ENCODE measurements around the gene B3GALT2. TPM values are rescaled to one million over a fixed set of nuclear protein-coding genes. Genes with fewer than 3 reads are reported as not detected.
A peak's percentile ranks its signal among the peaks of the same experiment; 100 is the strongest.

Gene B3GALT2
- total RNA-seq, 2 donors from 2014 or later = 0.33 to 0.52 TPM

DNA sequence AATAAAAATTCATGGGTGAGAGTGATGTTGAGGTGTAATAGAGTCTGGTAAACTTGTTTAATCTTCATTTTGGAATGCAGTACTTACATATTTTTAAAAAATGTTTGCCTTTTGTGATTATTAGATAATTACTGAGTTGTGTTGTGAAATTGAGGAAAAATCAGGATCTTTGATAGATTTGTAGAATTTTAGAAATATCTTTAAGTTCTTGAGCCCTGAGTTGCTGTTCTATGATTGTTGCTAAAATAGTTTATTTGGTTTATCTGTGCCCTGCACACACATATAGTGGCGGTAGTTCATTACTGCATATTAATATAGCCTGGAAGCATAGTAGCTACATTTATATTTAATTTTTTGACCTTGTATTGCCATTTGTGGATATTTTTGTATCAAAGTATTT lies 1.6 kb downstream of the B3GALT2 start:
- Histone ChIP-seq H3K27ac (no peak overlapping the region), H3K4me1 (peaks cover 49% of the 10 kb centered on the region), H3K9me3 (no peaks in the 10 kb centered on the region), H3K27me3 (no peaks in the 10 kb centered on the region), H3K4me3 (no peak overlapping the region), H3K36me3 (replicated peaks in 1 of 2; ENCODE audit: insufficient read depth in 1 of 2, low read depth in 2 of 2) (no peaks in the 10 kb centered on the region)
- DNase-seq (no peak), ATAC-seq (no peak)
- no peak for TF ChIP-seq POLR2A (IDR thresholded peaks at IDR 0.05)
- TF ChIP-seq CTCF (IDR thresholded peaks at IDR 0.05) = no peak
- intact Hi-C loops (cut with DNase I) = no loop called here
- WGBS, 2 donors = 81 to 88% methylated on average over 1 of the region's 1 CpG

- TF ChIP-seq CTCF (IDR thresholded peaks at IDR 0.05) (peak; percentile 48 to 83 (median 74)), POLR2A (IDR thresholded peaks at IDR 0.05) (no peak)
- Histone ChIP-seq H3K27me3 (no peaks in the 10 kb centered on the region), H3K27ac (no peak overlapping the region), H3K36me3 (replicated peaks in 1 of 2; ENCODE audit: insufficient read depth in 1 of 2, low read depth in 2 of 2) (no peaks in the 10 kb centered on the region), H3K4me3 (no peak overlapping the region), H3K9me3 (no peaks in the 10 kb centered on the region), H3K4me1 (peaks cover 50% of the 10 kb centered on the region)
- intact Hi-C loops (cut with DNase I) = no loop called here
- ATAC-seq (peak; percentile 74), DNase-seq (peak in 1 of 4 donors; percentile 16)
- WGBS, 2 donors = 0% methylated on average over 2 of the region's 2 CpGs
Observed at GRCh38 chr1:193183019-193183627, 3.3 kb downstream of the B3GALT2 start.

- TF ChIP-seq CTCF (IDR thresholded peaks at IDR 0.05) (no peak), POLR2A (IDR thresholded peaks at IDR 0.05) (no peak)
- Histone ChIP-seq H3K27ac (no peak overlapping the region), H3K36me3 (replicated peaks in 1 of 2; ENCODE audit: insufficient read depth in 1 of 2, low read depth in 2 of 2) (no peaks in the 10 kb centered on the region), H3K4me1 (peaks cover 42% of the 10 kb centered on the region), H3K9me3 (no peaks in the 10 kb centered on the region), H3K27me3 (no peaks in the 10 kb centered on the region), H3K4me3 (no peak overlapping the region)
- 43 to 49% methylated on average over 2 of the region's 2 CpGs for WGBS, 2 donors
- intact Hi-C loops (cut with DNase I) = no loop called here
- DNase-seq = no peak
- ATAC-seq = no peak
Observed at GRCh38 chr1:193181985-193182384, 4.4 kb downstream of the B3GALT2 start.

GRCh38 chr1:193181536-193181935 lies 4.9 kb downstream of the B3GALT2 start:
- intact Hi-C loops (cut with DNase I) = no loop called here
- no peak overlapping the region for H3K4me3 ChIP-seq
- no peak overlapping the region for H3K27ac ChIP-seq
- H3K9me3 ChIP-seq = no peaks in the 10 kb centered on the region
- 29 to 37% methylated on average over 1 of the region's 1 CpG for WGBS, 2 donors
- H3K27me3 ChIP-seq = no peaks in the 10 kb centered on the region
- DNase-seq (no peak), ATAC-seq (no peak)
- no peak for TF ChIP-seq CTCF (IDR thresholded peaks at IDR 0.05)
- TF ChIP-seq POLR2A (IDR thresholded peaks at IDR 0.05) = no peak
- H3K4me1 ChIP-seq = peaks cover 39% of the 10 kb centered on the region
- H3K36me3 ChIP-seq (replicated peaks in 1 of 2; ENCODE audit: insufficient read depth in 1 of 2, low read depth in 2 of 2) = no peaks in the 10 kb centered on the region

DNA sequence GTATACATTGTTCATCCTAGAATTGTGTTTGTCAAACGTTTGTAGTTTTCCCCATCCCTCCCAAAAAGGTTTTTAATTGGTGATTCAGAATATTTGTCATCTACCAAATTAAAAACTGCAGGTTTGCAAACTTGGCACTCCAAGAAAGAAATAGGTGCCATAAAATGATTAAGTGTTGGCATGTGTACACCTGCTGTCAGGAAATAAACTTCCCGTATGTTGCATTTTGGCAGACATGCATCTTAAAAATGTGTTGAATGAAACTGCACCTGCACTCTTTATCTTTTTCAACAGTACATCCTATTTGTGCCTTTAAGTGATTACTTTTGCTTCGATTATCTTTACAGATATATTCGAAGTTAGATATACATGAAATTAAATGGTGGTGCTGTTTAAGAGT lies 7.3 kb downstream of the B3GALT2 start:
- H3K27me3 ChIP-seq = no peaks in the 10 kb centered on the region
- no peak overlapping the region for H3K27ac ChIP-seq
- H3K4me3 ChIP-seq = no peak overlapping the region
- WGBS, 2 donors = 5% methylated on average over 4 of the region's 4 CpGs
- TF ChIP-seq CTCF (IDR thresholded peaks at IDR 0.05) = no peak
- peaks cover 25% of the 10 kb centered on the region for H3K4me1 ChIP-seq
- no peak for DNase-seq
- ATAC-seq = no peak
- no peaks in the 10 kb centered on the region for H3K9me3 ChIP-seq
- intact Hi-C loops (cut with DNase I) = no loop called here
- no peaks in the 10 kb centered on the region for H3K36me3 ChIP-seq (replicated peaks in 1 of 2; ENCODE audit: insufficient read depth in 1 of 2, low read depth in 2 of 2)
